ENCODE results near the gene GPR78. TPM values are rescaled to one million over a fixed set of nuclear protein-coding genes. Genes with fewer than 3 reads are reported as not detected.

GPR78 gene
- polyA plus RNA-seq, 1 donor (not counting 4 experiments of a cell fraction or from before 2014, with no cell fraction given), result not detected

DNA sequence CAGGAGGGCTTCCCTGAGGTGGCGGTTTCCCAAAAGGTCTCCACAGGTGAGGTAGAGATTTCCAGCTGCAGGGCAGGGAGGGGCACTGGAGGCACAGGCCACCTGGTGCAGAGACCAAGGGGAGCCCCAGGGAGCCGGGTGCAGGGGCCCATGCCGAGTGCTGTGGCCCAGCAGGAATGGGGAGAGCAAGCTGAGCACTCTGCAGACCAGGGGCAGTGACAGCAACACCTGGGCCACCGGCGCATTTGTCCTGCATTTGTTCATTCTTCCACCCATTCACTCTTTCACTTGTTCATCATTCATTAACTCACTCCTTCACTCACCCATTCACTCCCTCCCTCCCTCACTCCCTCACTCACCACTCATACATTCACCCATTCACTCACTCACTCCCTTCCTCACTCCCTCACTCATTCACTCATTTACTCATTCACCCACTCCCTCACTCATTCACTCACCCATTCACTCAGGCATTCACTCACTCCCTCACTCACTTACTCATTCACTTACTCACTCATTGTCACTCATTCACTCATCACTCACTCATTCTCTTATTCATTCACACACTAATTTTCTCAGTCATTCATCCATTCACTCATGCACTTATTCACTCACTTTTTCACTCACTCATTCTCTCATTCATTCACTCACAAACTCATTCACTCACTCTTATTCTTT lies 28.7 kb downstream of the GPR78 start:
- Histone ChIP-seq H3K79me2 (ENCODE audit: control insufficient read depth, insufficient read depth, low read length) (no peaks in the 10 kb centered on the region), H3K4me2 (ENCODE audit: control insufficient read depth, extremely low read depth, insufficient read depth, low read depth, low read length) (no peak overlapping the region), H3K9me1 (ENCODE audit: control insufficient read depth, extremely low read depth, insufficient read depth, low read length) (no peaks in the 10 kb centered on the region), H3K9ac (ENCODE audit: control insufficient read depth, extremely low read depth, insufficient read depth, low read length) (no peak overlapping the region), H3K27ac (ENCODE audit: control insufficient read depth, insufficient read depth, low read length) (no peak overlapping the region), H3K4me1 (ENCODE audit: control insufficient read depth, extremely low read depth, insufficient read depth, low read length) (no peaks in the 10 kb centered on the region), H3K36me3 (ENCODE audit: control insufficient read depth in 2 of 2, extremely low read depth in 1 of 2, insufficient read depth in 2 of 2, low read length in 2 of 2) (no peaks in the 10 kb centered on the region), H3K27me3 (ENCODE audit: control insufficient read depth, extremely low read depth, insufficient read depth, low read length) (no peaks in the 10 kb centered on the region), H2AFZ (ENCODE audit: control insufficient read depth, low read length) (no peak overlapping the region), H4K20me1 (ENCODE audit: control insufficient read depth, extremely low read depth, insufficient read depth, low read length) (no peaks in the 10 kb centered on the region), H3K9me3 (ENCODE audit: control insufficient read depth, low read depth, low read length) (no peaks in the 10 kb centered on the region), H3K4me3 (ENCODE audit: control insufficient read depth in 2 of 3, extremely low read depth in 1 of 3, insufficient read depth in 2 of 3, low read depth in 1 of 3, low read length in 3 of 3) (no peak overlapping the region)
- TF ChIP-seq EZH2 (IDR thresholded peaks at IDR 0.05; ENCODE audit: low read length), result no peak
- TF ChIP-seq, protein P1, sequence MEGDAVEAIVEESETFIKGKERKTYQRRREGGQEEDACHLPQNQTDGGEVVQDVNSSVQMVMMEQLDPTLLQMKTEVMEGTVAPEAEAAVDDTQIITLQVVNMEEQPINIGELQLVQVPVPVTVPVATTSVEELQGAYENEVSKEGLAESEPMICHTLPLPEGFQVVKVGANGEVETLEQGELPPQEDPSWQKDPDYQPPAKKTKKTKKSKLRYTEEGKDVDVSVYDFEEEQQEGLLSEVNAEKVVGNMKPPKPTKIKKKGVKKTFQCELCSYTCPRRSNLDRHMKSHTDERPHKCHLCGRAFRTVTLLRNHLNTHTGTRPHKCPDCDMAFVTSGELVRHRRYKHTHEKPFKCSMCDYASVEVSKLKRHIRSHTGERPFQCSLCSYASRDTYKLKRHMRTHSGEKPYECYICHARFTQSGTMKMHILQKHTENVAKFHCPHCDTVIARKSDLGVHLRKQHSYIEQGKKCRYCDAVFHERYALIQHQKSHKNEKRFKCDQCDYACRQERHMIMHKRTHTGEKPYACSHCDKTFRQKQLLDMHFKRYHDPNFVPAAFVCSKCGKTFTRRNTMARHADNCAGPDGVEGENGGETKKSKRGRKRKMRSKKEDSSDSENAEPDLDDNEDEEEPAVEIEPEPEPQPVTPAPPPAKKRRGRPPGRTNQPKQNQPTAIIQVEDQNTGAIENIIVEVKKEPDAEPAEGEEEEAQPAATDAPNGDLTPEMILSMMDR (optimal IDR thresholded peaks at IDR 0.05 in 1 of 3, IDR thresholded peaks at IDR 0.05 in 1 of 3, conservative IDR thresholded peaks at IDR 0.05 in 1 of 3; ENCODE audit: extremely low read depth in 1 of 3, insufficient read depth in 2 of 3, low read length in 3 of 3), result no peak
- no peak for FAIRE-seq
- dilution Hi-C loops (cut with MboI; ENCODE audit: extremely low pct_ligation_motif_present, low sequenced_read_pairs), result no loop called here
- no peak for DNase-seq (ENCODE audit: low read depth, low spot score)

DNA sequence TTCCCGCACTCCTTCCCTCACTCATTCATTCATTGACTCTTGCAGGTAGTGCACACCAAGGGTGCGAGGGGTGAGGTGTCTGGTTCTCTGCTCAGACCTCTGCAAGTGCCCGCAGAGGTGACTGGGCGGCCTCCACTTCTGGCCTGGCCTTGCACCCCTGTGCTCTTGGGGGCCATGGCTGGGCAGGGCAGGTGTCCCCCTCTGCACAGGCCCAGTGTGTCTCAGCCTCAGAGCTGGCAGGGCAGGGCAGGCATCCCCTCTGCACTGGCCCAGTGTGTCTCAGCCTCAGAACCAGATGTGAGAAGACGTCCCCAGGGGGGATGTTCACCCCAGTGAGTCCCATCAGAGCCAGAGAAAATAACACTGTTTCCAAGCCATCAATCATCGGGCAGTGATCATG lies 29.2 kb downstream of the GPR78 start:
- Histone ChIP-seq H2AFZ (ENCODE audit: control insufficient read depth, low read length) (no peak overlapping the region), H3K9me1 (ENCODE audit: control insufficient read depth, extremely low read depth, insufficient read depth, low read length) (no peaks in the 10 kb centered on the region), H3K4me1 (ENCODE audit: control insufficient read depth, extremely low read depth, insufficient read depth, low read length) (no peaks in the 10 kb centered on the region), H3K36me3 (ENCODE audit: control insufficient read depth in 2 of 2, extremely low read depth in 1 of 2, insufficient read depth in 2 of 2, low read length in 2 of 2) (no peaks in the 10 kb centered on the region), H4K20me1 (ENCODE audit: control insufficient read depth, extremely low read depth, insufficient read depth, low read length) (no peaks in the 10 kb centered on the region), H3K27me3 (ENCODE audit: control insufficient read depth, extremely low read depth, insufficient read depth, low read length) (no peaks in the 10 kb centered on the region), H3K4me2 (ENCODE audit: control insufficient read depth, extremely low read depth, insufficient read depth, low read depth, low read length) (no peak overlapping the region), H3K9me3 (ENCODE audit: control insufficient read depth, low read depth, low read length) (no peaks in the 10 kb centered on the region), H3K79me2 (ENCODE audit: control insufficient read depth, insufficient read depth, low read length) (no peaks in the 10 kb centered on the region), H3K27ac (ENCODE audit: control insufficient read depth, insufficient read depth, low read length) (no peak overlapping the region), H3K9ac (ENCODE audit: control insufficient read depth, extremely low read depth, insufficient read depth, low read length) (no peak overlapping the region), H3K4me3 (ENCODE audit: control insufficient read depth in 2 of 3, extremely low read depth in 1 of 3, insufficient read depth in 2 of 3, low read depth in 1 of 3, low read length in 3 of 3) (no peak overlapping the region)
- TF ChIP-seq, protein P1 (optimal IDR thresholded peaks at IDR 0.05 in 1 of 3, IDR thresholded peaks at IDR 0.05 in 1 of 3, conservative IDR thresholded peaks at IDR 0.05 in 1 of 3; ENCODE audit: extremely low read depth in 1 of 3, insufficient read depth in 2 of 3, low read length in 3 of 3), result no peak
- TF ChIP-seq EZH2 (IDR thresholded peaks at IDR 0.05; ENCODE audit: low read length), result no peak
- DNase-seq (ENCODE audit: low read depth, low spot score) (no peak), FAIRE-seq (no peak)
- dilution Hi-C loops (cut with MboI; ENCODE audit: extremely low pct_ligation_motif_present, low sequenced_read_pairs), result no loop called here
